Activated naive CD4-positive, alpha-beta T cell treated with anti-CD3 and anti-CD28 coated beads, Interleukin-2, amount 50 U/mL, for 24 hours (primary cell): ENCODE data around the gene SNTG2.
"Not testable (repeated sequence)": the region's sequence is repeated elsewhere in the genome, so short reads cannot be mapped to it uniquely, and the experiment has no call there.

Experiments used
- H3K27ac Mint-ChIP-seq: one replicate; pipeline ENCODE4 v1.8.0; 2021; ENCODE audit warnings: mild to moderate bottlenecking, mixed read lengths
- H3K27me3 Mint-ChIP-seq: one replicate; pipeline ENCODE4 v1.8.0; 2021; ENCODE audit warnings: mixed read lengths
- H3K36me3 Mint-ChIP-seq: one replicate; pipeline ENCODE4 v1.8.0; 2021; ENCODE audit warnings: mixed read lengths
- H3K4me1 Mint-ChIP-seq: one replicate; pipeline ENCODE4 v1.8.0; 2021; ENCODE audit warnings: mixed read lengths
- H3K4me3 Mint-ChIP-seq: one replicate; pipeline ENCODE4 v1.8.0; 2021; ENCODE audit warnings: mild to moderate bottlenecking, mixed read lengths
- H3K9me3 Mint-ChIP-seq: one replicate; pipeline ENCODE4 v1.8.0; 2021; ENCODE audit warnings: mixed read lengths

The SNTG2 gene

DNA sequence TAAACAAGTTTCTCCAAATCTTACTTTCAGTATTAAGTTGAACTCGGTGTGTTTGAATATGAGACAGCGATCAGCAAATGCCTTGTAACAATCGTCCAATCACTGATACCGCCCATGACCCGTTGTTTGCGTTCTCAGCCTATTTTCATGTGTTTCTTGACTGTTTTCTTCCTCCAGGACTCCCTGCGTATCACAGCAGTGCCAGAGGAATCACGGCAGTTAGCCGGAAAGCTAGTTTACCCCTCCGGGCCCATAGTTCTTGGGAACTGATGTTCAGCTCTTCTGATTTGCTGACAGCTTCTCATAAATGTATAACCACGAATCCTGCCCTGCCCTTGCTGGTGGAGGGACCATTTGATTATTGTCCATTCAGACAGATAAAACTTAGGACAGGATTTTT is 420.4 kb downstream of the SNTG2 start:
- H3K4me1 Mint-ChIP-seq, result peaks cover 9% of the 10 kb centered on the region
- H3K27ac Mint-ChIP-seq, result no peak overlapping the region
- H3K36me3 Mint-ChIP-seq, result no peaks in the 10 kb centered on the region
- no peaks in the 10 kb centered on the region for H3K9me3 Mint-ChIP-seq
- no peaks in the 10 kb centered on the region for H3K27me3 Mint-ChIP-seq
- H3K4me3 Mint-ChIP-seq, result no peak overlapping the region

DNA sequence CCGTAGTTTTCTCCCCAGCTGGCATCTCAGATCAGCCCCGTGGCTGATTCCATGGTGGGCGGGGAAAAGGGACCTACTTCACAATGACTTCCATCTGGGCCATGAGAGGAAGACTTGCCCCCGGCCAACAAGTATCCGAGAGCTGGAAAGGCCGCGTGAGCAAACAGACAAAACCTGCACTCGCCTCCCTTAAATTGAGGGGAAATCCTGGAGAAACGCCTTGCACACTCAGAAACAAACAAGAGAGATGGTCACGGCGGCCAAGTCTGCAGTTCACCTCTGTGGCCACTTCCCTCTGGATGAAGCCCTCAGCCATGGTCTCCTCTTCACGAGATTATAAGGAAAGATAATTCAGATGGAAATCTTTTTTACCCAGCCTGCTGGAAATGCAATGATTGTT is 423.2 kb downstream of the SNTG2 start:
- H3K4me1 Mint-ChIP-seq, result no peaks in the 10 kb centered on the region

DNA sequence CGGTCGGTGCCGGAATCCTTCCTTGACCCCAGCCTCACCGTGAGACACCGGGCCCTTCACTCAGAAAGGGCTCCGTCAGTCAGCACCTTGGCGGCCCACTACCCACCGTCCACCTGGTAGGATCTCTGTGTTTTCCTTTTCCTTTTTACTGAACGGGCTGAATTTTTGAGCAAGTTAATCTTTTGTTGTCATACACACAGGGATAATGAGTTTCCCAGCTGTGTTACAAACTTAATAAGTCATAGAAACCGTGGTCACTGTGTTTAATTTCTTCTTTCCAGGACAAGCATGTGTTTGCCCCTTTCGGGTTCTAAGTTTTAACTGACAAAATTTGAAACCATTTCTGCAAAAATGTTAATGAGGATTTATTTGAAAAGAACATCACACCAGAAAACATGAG is 423.6 kb downstream of the SNTG2 start:
- H3K36me3 Mint-ChIP-seq, result no peaks in the 10 kb centered on the region
- H3K4me3 Mint-ChIP-seq, result no peak overlapping the region
- H3K27ac Mint-ChIP-seq, result no peak overlapping the region
- H3K4me1 Mint-ChIP-seq, result no peaks in the 10 kb centered on the region
- H3K9me3 Mint-ChIP-seq, result no peaks in the 10 kb centered on the region
- H3K27me3 Mint-ChIP-seq, result no peaks in the 10 kb centered on the region

More for the DNA sequence above, 423.2 kb downstream of the SNTG2 start:
- H3K9me3 Mint-ChIP-seq, result no peaks in the 10 kb centered on the region
- no peaks in the 10 kb centered on the region for H3K36me3 Mint-ChIP-seq
- H3K27me3 Mint-ChIP-seq, result no peaks in the 10 kb centered on the region
- no peak overlapping the region for H3K4me3 Mint-ChIP-seq
- H3K27ac Mint-ChIP-seq, result no peak overlapping the region

DNA sequence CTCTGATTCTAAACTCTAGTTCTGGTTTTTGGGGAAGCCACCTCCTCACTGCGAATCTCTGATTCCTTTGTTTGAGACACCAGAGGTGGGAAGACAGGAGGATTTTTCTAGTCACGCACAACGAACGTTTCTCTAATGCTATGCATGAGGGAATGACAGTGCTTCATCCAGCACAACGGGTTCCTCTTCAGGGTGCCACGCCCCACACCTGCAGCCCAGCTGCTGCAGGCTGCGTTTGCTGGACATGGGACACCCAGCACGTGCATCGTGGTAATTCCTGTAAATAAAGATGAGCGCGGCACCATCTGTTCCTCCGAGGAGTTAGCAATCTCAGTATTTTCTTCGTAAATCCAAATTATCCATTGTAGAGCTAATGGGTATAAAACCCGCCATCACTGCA is 425.1 kb downstream of the SNTG2 start:
- Mint-ChIP-seq H3K4me3 (no peak overlapping the region), H3K27me3 (no peaks in the 10 kb centered on the region), H3K36me3 (no peaks in the 10 kb centered on the region)

DNA sequence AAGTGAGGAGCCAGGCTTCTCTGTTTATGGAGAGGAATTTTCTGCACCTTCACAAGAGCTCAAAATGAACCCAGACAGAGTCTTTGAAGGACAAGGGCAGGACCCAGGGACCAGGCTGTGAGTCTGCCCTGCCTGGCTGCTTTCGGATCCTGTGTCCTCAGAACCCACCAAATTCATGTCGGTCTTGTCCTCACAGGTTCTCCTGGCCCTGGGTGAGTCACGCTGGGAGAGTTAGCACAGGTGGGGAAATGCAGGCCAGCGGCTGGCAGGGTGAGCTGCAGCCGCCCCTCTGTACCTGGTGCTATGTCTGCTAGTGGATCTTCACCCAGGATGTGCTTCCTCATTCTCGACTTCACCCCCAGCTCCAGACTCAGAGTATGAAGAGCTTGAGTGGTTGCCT is 426.8 kb downstream of the SNTG2 start:
- Mint-ChIP-seq H3K9me3 (no peaks in the 10 kb centered on the region), H3K27me3 (no peaks in the 10 kb centered on the region), H3K4me3 (no peak overlapping the region), H3K36me3 (no peaks in the 10 kb centered on the region), H3K27ac (no peak overlapping the region), H3K4me1 (no peaks in the 10 kb centered on the region)

More for the DNA sequence above, 425.1 kb downstream of the SNTG2 start:
- Mint-ChIP-seq H3K27ac (no peak overlapping the region), H3K4me1 (no peaks in the 10 kb centered on the region), H3K9me3 (no peaks in the 10 kb centered on the region)

DNA sequence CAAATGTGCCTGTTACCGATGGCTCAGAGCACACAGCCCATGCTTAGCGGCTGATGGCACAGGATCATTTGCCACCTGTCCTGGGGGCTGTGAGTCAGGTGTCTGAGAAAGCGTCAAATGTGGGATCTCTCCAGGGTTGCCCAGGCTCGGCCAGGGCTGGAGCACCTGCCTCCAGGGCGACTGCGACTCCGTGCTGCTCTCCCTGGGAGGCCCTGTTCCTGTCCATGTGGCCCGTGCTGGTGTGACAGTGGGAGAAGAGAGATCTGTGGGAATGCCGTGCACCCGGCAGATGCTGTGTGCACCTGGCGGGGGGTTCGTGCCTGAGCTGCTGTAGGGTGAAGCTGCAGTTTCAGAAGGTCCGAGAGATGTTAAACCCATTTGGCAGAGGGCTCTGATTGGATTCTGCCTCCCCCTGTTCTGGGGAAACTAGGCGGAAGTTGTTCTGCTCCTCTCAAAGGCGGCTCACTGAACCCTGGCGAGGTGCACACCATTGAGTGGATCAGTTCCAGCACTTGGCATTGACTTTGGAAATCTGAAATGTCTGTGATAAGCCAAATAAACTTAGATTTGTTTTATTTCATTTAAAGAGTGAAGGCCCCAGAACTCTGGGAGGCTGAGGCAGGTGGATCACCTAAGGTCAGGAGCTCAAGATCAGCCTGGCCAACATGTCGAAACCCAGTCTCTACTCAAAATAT is 428.0 kb downstream of the SNTG2 start:
- Mint-ChIP-seq H3K4me1 (no peaks in the 10 kb centered on the region), H3K9me3 (no peaks in the 10 kb centered on the region), H3K36me3 (no peaks in the 10 kb centered on the region), H3K4me3 (no peak overlapping the region), H3K27me3 (no peaks in the 10 kb centered on the region), H3K27ac (no peak overlapping the region)

DNA sequence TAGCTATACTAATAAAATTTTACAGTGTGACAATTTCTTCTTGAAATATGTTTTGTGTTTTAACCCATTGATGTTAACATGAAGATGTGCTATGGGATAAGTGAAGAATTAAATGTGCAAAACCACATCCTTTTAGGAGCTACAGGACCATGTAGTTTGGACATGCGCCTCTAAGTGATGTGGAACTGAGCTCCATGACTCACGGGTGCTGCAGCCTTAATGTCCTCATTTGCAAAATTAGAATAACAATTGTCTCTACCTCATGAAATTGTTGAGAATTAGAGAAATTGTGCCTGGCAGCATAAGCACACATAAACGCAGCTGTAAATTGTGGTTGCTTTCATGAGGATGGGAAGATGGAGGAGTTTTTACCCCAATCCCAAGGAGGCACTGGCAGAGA is 431.0 kb downstream of the SNTG2 start:
- Mint-ChIP-seq H3K9me3 (no peaks in the 10 kb centered on the region), H3K4me3 (no peak overlapping the region), H3K27ac (no peak overlapping the region), H3K36me3 (no peaks in the 10 kb centered on the region), H3K4me1 (no peaks in the 10 kb centered on the region), H3K27me3 (no peaks in the 10 kb centered on the region)

DNA sequence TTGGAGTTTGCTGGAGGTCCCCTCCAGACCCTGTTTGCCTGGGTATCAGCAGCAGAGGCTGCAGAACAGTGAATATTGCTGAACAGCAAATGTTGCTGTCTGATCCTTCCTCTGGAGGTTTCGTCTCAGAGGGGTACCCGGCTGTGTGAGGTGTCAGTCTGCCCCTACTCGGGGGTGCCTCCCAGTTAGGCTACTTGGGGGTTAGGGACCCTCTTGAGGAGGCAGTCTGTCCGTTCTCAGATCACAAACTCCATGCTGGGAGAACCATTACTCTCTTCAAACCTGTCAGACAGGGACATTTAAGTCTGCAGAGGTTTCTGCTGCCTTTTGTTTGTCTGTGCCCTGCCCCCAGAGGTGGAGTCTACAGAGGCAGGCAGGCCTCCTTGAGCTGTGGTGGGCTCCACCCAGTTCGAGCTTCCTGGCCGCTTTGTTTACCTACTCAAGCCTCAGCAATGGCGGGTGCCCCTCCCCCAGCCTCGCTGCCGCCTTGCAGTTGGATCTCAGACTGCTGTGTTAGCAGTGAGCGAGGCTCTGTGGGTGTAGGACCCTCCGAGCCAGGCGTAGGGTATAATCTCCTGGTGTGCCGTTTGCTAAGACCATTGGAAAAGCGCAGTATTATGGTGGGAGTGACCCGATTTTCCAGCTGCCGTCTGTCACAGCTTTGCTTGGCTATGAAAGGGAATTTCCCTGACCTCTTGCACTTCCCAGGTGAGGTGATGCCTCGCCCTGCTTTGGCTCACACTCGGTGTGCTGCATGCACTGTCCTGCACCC is 437.5 kb downstream of the SNTG2 start:
- H3K36me3 Mint-ChIP-seq, H3K27ac Mint-ChIP-seq, H3K9me3 Mint-ChIP-seq, H3K4me3 Mint-ChIP-seq, H3K27me3 Mint-ChIP-seq: not testable (repeated sequence)
- H3K4me1 Mint-ChIP-seq, result peaks cover 18% of the 10 kb centered on the region

DNA sequence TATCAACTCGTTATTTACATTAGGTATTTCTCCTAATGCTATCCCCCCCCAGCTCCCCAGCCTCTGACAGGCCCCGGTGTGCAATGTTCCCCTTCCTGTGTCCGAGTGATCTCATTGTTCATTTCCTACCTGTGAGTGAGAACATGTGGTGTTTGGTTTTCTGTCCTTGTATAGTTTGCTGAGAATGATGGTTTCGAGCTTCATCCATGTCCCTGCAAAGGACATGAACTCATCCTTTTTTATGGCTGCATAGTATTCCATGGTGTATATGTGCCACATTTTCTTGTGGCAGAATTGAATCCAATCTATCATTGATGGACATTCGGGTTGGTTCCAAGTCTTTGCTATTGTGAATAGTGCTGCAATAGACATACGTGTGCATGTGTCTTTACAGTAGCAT is 439.5 kb downstream of the SNTG2 start:
- H3K4me3 Mint-ChIP-seq, H3K36me3 Mint-ChIP-seq, H3K9me3 Mint-ChIP-seq, H3K27me3 Mint-ChIP-seq, H3K27ac Mint-ChIP-seq: not testable (repeated sequence)
- H3K4me1 Mint-ChIP-seq, result peaks cover 18% of the 10 kb centered on the region

DNA sequence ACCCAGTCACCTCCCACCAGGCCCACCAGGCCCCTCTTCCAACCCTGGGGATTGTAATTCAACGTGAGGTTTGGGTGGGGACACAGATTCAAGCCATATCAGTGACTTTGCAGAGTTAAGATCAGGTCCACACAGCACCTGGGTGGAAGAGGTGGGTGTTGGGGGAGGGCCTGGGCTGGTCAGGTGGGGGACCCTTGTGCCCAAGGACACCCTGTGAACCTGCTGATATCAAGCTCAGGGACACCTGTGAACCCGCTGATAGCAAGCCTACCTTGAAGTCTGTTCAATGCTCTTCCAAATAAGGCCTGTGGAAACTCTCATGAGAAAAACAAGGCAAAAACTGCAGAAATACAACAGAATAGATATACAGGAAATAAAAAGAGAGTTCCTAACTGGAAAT is 442.7 kb downstream of the SNTG2 start:
- no peaks in the 10 kb centered on the region for H3K27me3 Mint-ChIP-seq
- no peak overlapping the region for H3K4me3 Mint-ChIP-seq
- no peak overlapping the region for H3K27ac Mint-ChIP-seq
- H3K4me1 Mint-ChIP-seq, result peaks cover 8% of the 10 kb centered on the region
- H3K9me3 Mint-ChIP-seq, result no peaks in the 10 kb centered on the region
- peaks cover 7% of the 10 kb centered on the region for H3K36me3 Mint-ChIP-seq

DNA sequence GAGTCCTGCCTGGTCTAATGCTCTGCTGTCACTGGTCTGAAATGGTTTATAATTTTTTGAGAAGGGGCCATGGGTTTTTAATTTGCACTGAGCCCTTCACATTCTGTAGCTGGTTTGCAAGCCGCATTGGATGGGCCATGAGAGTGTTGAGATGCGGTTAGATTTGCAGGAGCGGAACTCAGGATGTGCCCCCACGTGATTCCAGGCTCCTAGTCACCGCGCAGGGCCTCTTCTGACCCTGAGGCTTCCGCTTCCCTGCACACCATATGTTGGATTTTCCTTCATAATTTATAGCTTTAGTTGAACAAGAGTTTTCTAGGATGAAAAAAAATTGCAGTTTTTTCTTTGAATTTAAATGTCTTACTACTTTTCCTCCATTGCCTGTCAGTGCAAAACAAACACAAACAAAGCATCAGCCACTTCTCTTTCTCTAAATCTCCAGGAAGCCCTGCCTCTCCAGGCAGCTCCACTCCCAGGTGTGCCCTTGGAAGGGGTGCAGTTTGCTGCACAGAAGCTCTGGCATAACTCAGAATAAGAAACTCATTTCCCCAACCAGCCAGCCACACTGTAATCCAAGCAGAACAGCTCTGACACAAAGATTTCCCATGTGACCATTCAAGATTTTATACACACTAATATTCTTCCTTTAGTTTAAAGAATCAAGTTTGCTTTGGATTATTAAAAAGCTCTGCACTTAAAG is 444.2 kb downstream of the SNTG2 start:
- H3K27ac Mint-ChIP-seq, result no peak overlapping the region
- no peaks in the 10 kb centered on the region for H3K4me1 Mint-ChIP-seq
- no peak overlapping the region for H3K4me3 Mint-ChIP-seq
- H3K36me3 Mint-ChIP-seq, result peaks cover 5% of the 10 kb centered on the region
- no peaks in the 10 kb centered on the region for H3K9me3 Mint-ChIP-seq
- H3K27me3 Mint-ChIP-seq, result no peaks in the 10 kb centered on the region

DNA sequence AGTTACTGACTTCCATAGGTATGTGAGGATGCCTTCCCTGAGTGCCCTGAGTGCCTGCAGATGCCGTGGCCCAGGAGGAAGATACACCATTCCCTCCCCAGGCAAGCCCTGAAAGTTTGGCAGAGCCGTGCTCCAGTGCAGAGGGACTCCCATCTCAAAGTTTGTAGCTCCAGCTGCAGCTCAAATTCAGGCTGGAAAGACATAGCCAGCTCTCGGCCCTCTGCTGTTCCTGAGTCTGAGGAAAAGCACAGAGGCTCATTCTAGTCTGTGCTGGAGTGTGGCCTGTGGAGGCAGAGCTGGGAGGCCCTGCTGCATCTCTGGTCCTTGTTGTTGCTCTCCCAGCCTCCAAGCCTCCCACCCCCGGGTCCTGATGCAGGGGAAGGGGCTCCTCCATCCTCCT is 446.7 kb downstream of the SNTG2 start:
- Mint-ChIP-seq H3K36me3 (peaks cover 2% of the 10 kb centered on the region), H3K4me3 (no peak overlapping the region), H3K27me3 (no peaks in the 10 kb centered on the region), H3K9me3 (no peaks in the 10 kb centered on the region), H3K4me1 (no peaks in the 10 kb centered on the region), H3K27ac (no peak overlapping the region)

DNA sequence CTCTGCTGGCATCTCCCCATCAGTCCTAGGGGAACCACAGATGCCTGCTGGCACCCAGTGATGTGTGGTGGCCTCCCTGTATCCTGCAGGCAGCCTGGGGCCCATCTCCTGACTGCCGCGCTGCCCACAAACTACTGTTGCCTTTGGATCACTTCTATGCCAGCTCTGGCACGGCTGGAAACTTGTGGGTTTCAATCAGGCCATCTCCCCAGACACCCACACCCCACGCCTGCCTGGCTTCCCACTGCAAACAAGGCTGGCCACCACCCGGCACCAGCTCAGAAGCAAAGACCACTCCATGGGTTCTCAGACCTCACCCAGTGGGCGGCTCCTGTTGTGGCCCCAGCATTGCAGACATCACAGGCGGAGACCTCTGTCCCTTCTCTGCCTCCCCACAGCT is 447.5 kb downstream of the SNTG2 start:
- no peak overlapping the region for H3K27ac Mint-ChIP-seq
- H3K4me3 Mint-ChIP-seq, result no peak overlapping the region
- no peaks in the 10 kb centered on the region for H3K4me1 Mint-ChIP-seq
- H3K9me3 Mint-ChIP-seq, result no peaks in the 10 kb centered on the region
- H3K27me3 Mint-ChIP-seq, result no peaks in the 10 kb centered on the region
- no peaks in the 10 kb centered on the region for H3K36me3 Mint-ChIP-seq

DNA sequence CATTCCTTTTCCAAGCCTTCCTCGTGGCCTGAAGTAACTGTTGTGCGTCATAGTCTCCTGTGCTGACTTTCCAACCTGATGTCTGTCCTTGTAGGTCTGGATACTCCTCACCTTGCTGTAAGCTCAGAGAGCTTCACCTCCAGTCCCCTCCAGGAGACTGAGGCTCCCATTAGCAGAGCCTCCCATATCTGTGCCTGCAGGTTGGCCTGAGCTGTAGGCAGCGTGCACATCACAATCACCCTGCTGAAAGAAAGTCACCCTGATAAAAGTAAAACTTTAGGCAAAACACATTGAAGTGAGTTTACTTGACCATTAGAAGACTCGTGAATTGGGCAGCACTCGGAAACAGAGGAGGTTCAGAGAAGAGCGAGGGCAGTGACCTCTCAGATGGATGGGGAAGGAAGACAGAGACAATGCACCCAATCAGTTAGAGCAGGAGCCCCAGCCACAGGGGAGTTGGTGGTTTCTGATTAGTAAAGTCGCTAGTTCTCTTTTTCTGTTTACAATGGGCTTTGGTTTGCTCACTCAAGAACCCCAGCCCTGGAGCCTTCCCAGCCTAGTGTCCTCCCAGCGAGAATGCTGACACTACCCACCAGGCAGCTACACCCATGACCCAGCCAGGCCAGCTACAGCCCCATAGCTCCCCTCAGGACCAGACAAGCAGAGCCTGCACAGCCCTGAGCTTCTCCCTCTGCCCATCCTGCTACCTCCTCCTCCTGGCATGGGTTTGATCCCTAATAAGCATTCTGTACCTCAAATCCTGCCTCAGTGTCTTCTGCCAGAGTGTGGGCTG is 450.5 kb downstream of the SNTG2 start:
- Mint-ChIP-seq H3K36me3 (no peaks in the 10 kb centered on the region), H3K27me3 (no peaks in the 10 kb centered on the region), H3K4me1 (no peaks in the 10 kb centered on the region), H3K27ac (no peak overlapping the region), H3K4me3 (no peak overlapping the region), H3K9me3 (no peaks in the 10 kb centered on the region)

DNA sequence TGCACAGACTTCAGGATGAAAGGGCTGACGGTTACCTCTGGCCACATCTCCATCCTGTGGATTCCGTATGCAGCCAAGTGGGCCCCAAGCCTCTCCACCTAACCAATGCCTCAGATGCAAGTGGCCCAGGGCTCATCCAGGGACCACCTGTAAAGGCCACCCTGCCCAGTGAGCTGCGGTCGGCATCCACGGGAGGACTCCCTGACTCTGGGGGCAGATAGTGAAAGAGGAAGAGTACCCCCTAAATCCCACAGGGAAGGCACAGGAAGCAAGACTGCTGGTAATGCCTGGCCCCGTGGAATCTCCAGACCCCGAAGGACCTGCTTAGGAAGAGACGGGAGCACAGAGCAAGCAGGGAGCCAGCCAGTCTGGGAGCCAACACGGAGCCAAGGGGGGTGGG is 451.4 kb downstream of the SNTG2 start:
- H3K4me3 Mint-ChIP-seq, result no peak overlapping the region
- no peaks in the 10 kb centered on the region for H3K27me3 Mint-ChIP-seq
- no peak overlapping the region for H3K27ac Mint-ChIP-seq
- peaks cover 5% of the 10 kb centered on the region for H3K4me1 Mint-ChIP-seq
- no peaks in the 10 kb centered on the region for H3K9me3 Mint-ChIP-seq
- no peaks in the 10 kb centered on the region for H3K36me3 Mint-ChIP-seq
